CD4-positive, alpha-beta T cell treated with Interleukin-6 at 100 ng/mL for 8 hours (primary cell): Measurements from ENCODE around the gene TACC2.

Experiments
- DNase-seq: peaks from one replicate; pipeline ENCODE4 v3.0.0-alpha.2; 2020; ENCODE audit warnings: mixed read lengths, low spot score

The TACC2 gene

DNA sequence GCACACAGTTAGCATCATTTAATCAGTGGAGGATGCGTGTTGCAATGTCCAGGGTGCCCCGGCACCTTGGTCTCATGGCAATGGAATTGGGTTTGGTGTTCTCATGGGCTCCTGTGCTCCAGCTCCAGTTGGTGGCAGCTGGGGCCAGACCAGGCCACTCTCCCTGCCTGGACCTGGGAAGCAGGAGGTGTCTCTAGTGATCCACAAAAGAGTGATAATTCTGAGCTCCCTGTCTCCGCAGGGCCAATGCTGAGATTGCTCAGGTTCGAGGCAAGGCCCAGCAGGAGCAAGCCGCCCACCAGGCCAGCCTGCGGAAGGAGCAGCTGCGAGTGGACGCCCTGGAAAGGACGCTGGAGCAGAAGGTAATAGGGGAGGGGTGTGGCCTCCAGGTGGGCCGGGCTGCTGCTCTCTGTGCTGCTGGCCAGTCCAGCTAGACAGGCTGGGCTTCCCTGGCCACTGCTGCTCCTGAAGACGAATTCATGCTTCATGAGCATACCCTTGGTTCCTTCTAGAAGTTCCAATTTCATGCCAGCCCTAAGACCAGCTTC is 260.4 kb downstream of the TACC2 start:
- DNase-seq, result no peak

DNA sequence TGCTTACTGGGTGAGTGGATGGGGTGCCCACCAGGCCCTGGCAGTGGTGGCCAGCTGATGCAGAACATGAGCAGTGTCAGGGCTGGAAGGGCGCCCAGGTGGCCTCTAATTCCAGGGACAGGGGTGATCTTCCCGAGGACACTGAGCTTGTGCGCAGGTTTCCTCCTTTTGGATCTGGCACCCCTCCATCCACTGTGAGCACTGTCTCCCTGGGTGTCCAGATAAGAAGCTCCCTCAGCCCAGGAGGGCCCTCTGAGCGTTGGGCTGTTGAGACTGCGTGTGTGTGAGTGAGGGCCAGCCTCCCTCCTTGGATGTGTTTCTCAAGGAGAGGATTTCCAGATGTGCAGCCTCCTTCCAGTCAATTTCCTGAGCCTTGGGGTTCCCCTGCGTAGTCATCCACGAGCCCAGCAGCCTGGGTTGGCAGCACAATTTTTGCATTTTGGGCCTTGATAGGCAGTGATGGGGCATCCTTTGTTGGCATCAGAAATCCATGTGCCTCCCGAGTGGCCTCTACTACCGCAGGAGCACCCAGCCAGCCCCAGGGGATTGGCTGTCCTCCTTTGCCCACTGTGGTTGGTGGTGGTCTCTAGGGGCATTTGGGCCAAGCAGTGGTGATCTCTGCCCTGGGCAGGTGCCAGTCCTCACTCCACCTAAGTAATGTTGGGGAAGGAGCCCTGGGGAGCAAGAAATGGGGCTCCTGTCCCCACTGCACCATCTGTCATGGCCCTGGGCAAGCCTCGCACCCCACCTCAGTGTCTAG is 261.2 kb downstream of the TACC2 start:
- DNase-seq, result no peak

DNA sequence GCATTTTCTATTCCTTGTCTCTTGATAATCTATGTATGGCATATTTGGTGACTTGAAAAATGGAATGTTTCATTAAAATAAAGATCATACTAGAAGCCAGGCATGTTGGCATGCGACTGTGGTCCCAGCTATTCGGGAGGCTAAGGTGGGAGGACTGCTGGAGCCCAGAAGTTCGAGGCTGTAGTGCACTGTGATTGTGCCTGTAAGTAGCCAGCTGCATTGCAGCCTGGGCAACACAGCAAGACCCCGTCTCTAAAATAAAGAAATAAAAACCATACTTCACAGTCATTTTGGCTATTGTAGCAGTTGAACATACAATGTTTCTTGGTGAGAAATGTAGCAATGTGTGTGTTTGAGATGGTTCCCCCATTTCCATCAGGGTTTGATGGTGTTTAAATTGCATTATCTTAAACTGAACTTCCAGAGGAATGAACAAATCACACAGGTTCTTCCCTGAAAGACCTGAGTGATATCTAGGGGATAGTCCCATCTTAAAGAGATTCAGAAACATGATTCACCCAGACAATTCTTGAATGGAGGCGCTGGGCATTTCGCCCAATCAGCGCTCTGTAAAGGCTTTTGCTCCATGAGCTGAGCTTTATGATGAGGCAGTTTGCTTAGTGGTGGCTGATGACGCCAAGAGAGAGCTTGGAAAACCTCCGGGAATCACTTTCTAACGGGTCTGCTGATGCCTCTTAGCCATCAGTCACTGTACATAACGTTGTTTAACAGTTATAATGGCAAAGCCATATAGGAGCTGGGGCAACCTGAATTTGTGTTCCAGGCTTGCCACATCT is 262.7 kb downstream of the TACC2 start:
- DNase-seq, result no peak

DNA sequence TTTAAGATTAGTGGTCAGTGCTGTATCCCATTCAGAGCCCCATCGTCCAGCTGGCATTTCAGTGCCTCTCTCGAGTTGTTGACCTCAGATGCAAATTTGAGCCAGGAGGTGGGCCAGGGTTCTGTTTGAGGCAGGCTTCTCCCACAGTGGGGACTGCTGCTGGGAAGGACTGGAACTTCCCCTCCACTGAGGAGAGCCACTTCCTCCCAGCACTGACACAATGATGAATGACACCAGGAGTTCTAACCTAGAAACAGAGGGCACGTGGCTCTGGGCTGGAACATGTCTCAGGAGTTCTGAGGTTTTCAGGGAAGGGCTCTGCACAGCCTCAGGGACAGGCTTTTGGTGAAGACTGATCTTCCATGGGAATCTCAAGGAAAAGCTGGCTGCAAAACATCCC is 263.8 kb downstream of the TACC2 start:
- no peak for DNase-seq

DNA sequence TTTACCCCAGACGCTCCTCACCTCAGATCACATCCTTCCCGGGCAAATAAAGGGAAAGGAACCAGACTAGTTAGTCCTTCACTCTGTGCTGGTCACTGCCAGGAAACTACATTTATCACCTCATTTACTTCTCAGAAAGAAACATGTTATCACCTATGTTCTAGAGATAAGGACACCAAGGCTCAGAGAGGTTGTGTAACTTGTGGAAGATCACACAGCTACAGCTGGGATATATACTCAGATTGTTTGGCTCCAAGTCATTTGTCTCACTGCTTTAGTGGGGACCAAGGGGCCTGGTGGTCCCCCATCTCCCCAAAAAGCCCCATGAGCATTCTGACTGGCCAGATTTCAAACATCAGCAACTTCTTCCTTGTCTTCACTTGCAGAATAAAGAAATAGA is 264.6 kb downstream of the TACC2 start:
- no peak for DNase-seq

DNA sequence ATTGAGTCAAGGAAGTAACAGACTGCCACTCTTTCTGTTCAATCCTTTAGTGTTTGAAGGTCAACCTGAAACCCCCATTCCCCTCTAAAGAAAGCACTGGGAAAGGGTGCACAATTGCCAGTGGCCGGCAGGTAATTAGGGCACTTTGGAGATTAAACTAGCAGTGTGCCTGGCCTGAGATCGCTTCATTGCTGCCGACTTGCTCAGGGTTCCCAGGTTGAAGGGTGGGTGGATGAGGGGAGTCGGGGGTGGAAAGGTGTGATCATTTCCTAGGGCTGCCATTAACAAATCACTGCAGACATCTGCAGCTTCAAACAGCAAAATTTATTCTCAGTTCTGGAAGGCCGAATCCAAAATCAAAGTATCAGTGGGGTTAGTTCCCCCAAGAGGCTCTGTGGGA is 265.9 kb downstream of the TACC2 start:
- DNase-seq, result no peak

DNA sequence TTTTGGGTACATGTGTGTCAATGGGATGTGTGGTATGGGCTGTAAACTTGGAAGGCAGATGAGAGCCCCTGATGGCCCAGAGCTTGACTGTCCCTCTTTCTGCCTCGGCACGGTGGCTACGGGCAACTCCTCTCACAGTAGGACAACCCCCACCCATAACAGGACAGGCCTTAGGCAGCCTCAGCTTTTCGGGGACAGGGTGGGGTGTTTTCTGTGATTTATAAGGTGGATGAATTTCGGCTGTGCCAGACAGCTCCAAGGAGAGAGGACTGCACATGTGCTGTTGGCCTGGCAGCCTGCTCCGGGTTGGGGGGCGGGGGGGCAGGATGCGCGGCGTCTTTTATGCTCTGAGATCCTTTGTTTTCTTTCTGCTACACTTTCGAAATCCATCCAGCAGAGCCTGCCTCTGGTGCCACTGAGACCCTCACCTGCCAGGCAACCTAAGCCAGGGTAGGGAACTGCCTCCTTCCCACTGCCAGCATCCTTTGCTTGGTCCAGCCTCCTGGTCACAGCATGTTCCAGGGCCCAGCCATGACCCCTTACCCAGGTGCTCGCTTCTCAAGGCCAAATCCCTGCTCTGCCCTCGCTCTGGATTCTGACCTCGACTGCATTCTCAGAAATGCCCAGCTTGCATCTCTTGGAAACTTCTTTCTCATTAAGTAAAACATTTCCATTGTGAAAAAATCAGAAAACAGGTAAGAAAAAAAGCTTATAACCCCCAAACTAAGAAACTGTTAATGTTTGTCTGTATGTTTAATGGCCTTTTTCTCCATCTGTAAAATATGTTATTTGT is 266.7 kb downstream of the TACC2 start:
- no peak for DNase-seq

DNA sequence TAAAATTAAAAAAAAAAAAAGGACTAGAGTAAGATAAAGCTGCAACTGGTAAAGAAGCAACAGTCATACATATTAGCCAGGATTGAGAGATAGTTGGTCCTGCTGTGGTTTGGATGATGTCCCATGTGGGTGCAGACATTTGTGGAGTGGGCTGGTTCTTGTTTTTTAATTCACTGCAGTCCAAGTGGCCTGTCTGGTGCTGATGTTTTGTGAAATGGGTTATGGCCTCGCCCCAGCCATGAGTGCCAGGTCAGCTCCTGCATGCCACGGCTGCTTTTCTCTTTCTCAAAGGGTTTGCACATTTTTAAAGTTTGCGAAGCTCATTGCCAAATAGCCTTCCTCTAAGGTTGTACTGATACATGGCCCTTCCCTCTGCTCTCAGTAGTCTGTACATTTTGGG is 268.1 kb downstream of the TACC2 start:
- DNase-seq, result no peak

DNA sequence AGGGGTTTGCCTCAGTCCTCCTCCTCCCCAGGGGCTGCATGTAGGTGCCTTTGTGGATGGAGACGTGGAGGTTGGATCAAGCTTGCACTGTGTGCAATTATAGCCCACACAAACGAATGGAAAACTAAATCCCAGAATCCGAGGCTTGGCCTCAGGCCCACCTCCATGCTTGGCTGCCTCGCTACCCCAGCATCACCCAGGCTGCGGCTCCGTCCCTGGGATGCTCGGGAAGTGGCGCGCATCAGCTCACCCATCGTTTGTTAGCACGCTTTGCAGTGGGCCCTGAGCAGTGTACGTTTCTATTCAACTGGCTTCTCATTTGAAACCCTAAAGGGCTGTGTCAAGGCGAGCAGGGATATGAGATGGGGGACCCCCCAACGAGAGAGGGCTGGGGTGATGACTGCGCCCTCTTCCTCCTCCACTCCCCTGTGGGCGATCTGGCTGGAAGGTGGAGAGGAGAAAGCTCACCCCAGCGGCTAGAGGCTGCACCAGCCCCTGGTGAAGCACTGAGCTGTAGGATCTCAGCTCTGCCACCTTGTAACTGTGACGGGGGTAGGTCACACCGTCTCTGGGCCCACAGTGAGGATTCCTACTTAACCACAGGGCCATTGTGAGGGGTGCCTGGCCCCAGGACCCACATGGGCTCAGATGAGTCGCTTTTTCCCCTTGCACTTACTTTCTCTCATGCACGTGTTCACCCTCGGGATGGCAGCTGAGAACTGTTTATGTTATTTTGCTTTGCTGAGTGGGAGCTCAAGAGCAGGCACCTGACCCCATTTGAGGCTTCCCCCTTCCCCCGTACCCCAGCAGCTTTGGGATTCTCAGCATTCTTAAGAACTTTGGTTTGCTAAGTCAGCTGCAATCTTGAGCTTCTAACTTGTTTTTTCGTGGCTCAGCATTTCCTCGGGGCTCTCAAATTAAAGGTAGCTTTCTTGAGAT is 269.4 kb downstream of the TACC2 start:
- DNase-seq, result no peak

DNA sequence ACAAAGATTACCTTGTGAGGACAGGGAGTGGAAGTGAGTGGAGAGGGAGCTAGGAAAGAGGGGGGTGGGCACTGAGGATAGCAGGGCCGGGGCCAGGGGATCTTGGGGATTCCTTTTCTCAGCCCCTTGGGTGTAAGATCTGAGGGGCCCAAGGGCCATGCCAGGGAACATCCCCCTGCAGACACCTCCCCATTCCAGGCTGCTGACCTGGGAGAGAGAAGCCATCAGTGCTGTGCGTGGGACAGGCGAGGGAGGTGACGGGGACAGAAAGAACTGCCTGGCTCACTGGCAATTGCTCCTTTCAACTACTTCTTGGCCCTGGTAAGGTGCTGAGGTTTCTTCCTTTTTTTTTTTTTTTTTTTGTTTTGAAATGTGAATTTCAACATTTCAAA is 270.1 kb downstream of the TACC2 start:
- no peak for DNase-seq

DNA sequence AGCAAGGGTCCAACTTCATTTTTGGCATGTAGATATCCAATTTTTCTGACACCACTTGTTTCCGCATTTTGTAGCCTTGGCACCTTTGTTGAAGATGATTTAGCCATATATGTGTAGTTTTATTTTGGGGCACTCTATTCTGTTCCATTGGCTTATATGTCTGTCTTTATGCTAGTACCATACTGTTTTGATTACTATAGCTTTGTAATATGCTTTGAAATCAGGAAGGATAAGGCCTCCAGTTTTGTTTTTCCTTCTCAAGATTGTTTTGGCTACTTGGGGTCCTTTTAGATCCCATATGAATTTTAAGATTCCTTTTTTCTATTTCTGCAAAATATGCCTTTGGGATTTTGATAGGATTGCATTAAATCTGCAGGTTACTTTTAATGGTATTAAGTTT is 272.6 kb downstream of the TACC2 start:
- no peak for DNase-seq

DNA sequence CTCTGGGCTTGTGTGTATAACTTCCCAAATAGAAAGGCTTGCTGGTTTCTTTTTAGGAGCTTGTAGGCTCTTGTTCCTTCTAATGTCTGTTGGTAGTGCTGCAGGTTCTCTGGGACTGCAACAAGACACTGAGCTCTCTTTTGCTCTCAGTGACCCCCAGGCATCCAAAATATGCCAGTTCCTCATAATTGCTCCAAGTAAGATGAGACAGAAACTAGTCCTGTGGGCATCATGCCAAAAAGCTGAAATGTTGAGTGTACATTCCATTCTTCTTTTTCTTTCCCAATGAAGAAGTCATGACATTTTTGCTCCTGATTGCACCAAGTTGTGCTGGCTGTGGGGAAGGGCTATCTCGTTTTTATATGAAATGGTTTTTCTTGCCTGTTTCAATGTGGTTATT is 275.0 kb downstream of the TACC2 start:
- no peak for DNase-seq

DNA sequence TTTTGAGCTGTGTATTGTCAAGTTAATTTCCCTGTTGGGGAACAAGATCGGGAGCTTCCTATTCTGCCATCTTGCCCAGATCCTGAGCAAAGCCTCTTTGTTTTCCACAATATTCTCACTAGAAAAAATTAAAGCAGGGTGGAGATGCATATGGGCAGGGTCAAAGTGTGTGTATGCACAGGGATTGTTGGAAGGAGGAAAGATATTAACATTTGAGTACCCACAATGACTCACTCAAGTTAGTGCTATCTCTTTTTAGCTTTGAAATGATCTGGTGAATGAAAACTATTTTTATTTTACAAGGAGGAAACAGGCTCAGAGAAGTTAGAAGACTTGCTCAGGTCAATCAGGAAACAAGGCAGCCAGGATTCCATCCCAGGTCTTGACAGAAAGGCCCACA is 275.5 kb downstream of the TACC2 start:
- DNase-seq, result no peak

DNA sequence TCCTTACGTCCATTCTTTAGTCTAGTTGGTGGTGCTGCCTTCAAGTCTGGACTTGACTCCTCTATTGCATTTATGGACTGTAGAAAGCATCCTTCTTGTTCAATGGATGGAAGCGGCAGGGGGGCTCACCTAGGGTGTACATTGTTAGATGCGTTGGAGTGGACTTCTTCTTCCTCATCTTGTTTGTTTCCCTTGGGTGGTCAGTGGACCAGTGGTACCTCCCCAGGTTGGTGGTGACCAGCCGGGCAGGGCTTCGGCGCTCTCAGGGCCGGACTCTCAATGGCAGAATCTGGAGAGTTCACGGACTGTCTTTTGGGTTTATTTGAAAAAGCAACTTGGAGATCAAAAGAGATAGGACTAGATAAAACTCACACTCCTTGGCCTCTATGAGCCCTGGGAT is 276.0 kb downstream of the TACC2 start:
- DNase-seq, result no peak

DNA sequence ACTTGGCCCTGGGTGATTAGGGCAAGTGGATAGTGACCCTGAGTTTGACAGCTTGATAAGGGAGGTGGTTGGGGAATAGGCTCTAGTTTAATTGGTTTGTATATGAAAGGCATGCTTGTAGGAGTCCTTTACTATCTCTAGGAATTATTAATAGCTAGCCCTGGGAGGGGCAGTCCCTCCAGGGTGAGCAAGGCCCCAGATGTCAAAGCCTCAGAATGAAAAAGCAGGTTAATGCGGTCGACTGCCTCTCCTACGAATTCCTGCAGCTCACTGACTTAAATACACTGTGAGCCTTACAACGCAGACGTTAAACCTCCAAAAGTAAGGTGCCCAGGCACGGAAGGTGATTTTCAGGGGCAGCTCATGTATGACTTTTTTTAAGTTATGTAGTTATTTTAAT is 276.9 kb downstream of the TACC2 start:
- DNase-seq, result no peak

DNA sequence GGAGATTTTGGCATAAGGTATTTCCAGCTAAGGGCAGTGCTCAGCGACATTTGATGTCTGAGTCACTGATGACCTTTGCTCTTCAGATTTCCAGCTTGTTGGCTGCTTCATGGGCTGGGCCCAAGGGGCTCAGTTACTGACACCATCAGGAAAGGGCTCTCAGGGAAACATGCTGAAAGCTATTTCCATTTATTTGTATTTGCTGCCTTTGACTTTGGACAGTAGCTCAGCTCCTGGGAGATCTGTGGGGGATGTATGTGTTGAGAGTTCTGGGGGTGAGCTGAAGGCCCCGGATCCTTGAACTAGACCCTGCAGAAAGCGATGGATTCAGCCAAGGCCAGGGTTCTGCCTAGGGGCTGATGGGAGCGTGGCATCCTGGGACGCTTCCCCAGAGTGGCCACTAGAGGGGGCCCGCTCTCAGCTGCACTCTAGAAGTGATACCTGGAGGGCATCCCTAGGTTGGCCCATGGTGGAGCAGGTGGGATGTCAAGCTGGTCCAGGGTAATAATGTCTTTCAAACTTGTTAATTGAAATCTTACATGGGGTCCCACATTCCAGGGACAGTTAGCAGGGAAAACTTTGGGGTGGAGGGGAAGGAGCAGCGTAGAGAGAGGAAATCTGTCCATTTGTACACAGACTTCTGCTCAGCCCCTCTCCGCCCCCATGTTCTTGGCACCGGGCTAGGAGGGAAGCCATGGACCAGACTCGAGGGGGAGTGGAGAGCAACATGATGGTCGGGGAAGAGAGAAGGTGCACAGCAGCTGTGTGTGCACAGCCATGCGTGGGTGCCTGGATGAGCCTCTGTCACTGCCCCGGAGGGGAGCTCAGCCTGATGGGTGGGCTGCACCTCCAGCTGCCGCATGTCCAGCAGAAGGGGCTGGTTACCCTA is 279.1 kb downstream of the TACC2 start:
- DNase-seq, result peak; percentile 31

DNA sequence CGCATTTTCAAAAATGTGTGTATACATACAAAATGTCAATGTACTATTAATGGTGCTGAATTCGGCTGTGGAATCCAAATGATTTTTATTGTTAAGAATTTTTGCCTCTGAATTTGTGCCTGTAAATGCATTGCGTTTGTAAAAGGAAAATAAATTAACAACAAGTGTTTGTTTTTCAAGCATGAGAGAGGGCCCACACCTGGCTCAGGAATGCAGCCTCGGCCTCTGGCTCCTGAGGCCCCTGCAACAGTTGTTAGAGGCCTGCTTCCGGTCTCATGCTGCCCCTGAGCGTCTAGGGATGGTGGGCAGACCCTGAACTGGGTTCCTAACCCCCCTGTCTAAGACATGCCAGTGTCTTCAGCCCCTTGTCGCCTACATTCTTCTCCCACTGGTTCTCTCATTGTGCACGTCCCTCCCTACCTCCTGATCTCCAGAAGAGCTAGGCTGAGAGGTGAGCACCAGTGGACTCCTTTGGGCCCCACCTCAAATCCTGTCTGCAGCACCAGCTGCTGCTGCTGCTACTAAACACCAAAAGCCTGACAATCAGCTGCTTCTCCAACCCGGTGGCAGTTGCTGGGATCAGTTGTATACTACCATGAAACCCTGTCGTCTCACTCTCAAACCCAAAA is 280.2 kb downstream of the TACC2 start:
- DNase-seq, result no peak

DNA sequence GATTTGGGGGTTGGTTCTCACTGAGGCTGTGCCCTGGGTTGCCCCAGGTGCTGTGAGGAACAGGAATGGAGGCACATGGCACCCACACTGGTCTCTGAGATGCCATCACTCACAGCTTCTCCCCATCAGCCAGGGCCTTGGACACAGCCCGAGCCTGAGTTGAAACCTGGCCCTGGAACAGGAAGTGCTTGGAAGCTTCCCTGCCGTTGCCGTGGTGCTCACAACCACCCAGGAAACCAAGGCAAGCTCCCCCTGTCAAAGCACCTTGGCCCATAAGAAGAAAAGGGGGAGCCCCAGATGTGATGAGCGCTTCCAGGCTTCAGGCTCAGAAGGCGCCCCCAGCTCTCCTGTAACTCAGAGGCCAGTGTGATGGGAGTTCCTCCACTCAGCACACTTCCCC is 282.1 kb downstream of the TACC2 start, which contains the start of gene BTBD16:
Gene BTBD16 (plus strand): TSS at position 221 of the 400 bp plus-strand sequence. CDS start 3,786 bp downstream, outside the sequence.
- DNase-seq, result no peak

DNA sequence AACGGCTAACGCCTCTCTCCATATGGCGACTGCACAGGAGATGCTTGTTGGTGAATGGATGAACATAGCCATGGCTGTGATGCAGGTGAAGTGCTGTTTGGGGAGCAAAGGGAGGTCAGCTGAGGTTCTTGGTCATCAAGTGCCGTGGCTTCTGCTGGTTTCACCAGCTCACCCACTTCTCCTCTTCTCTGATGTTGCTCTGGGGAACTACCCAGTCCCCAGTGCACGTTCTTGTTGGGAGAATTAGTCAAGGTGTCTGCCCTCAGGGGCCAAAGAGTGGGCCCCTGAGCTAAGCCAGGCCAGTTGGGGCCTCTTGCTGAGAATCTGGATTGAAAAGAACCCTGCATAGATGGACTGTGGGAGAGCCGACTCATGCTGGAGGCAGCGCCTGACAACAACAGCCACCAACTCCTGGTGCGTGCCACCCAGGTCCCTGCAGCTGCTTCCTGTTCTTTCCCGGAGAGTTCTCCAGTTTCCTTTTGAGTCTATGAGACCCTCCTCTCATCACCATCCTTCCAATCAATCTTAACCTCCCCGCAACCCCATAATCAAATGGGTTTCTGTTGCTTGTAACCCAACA is 285.1 kb downstream of the TACC2 start:
- no peak for DNase-seq
